H9 (cell line): ENCODE measurements around the gene HDAC7. TPM values are rescaled to one million over a fixed set of nuclear protein-coding genes. Genes with fewer than 3 reads are reported as not detected.

Experiments
- DNase-seq: peaks from one replicate; pipeline ENCODE4 v3.0.0-alpha.2; 2017
- H2AFZ ChIP-seq: one replicate; pipeline ENCODE4 v1.6.1; 2013; ENCODE audit warnings: mild to moderate bottlenecking, low read length, control low read depth, moderate library complexity
- H2AK5ac ChIP-seq: 2 replicates; pipeline ENCODE4 v1.6.1; 2013; ENCODE audit warnings: low read length, control low read depth, mixed read lengths; ENCODE audit not compliant: insufficient read length
- H2BK120ac ChIP-seq: one replicate; pipeline ENCODE4 v1.6.1; 2013; ENCODE audit warnings: low read depth, mild to moderate bottlenecking, low read length, control low read depth, inconsistent platforms; ENCODE audit not compliant: poor library complexity, severe bottlenecking
- H2BK12ac ChIP-seq: 2 replicates; pipeline ENCODE4 v1.6.1; 2013; ENCODE audit warnings: low read length, control low read depth, mixed read lengths, low read depth; ENCODE audit not compliant: insufficient read length
- H2BK15ac ChIP-seq: 2 replicates; pipeline ENCODE4 v1.6.1; 2013; ENCODE audit warnings: low read depth, low read length, control low read depth
- H2BK20ac ChIP-seq: one replicate; pipeline ENCODE4 v1.6.1; 2013; ENCODE audit warnings: low read depth, mild to moderate bottlenecking, low read length, control low read depth, inconsistent platforms; ENCODE audit not compliant: poor library complexity, severe bottlenecking
- H2BK5ac ChIP-seq: 2 replicates; pipeline ENCODE4 v1.6.1; 2013; ENCODE audit warnings: low read length, control low read depth, mixed read lengths; ENCODE audit not compliant: insufficient read length
- H3K14ac ChIP-seq: 2 replicates; pipeline ENCODE4 v1.6.1; 2013; ENCODE audit warnings: low read length, control low read depth; ENCODE audit not compliant: insufficient read depth
- H3K18ac ChIP-seq: 2 replicates; pipeline ENCODE4 v1.6.1; 2013; ENCODE audit warnings: low read depth, mild to moderate bottlenecking, mixed read lengths, low read length, control low read depth; ENCODE audit not compliant: insufficient read length
- H3K23ac ChIP-seq: 2 replicates; pipeline ENCODE4 v1.6.1; 2013; ENCODE audit warnings: low read length, control low read depth, mixed read lengths, low read depth; ENCODE audit not compliant: insufficient read length
- H3K23me2 ChIP-seq: 2 replicates; pipeline ENCODE4 v1.6.1; 2013; ENCODE audit warnings: low read depth, mild to moderate bottlenecking, mixed read lengths, low read length, control low read depth; ENCODE audit not compliant: insufficient read length, poor library complexity, severe bottlenecking
- H3K27ac ChIP-seq: 2 replicates; pipeline ENCODE4 v1.5.1; 2013; ENCODE audit warnings: low read length, control low read depth, mixed read lengths, low read depth; ENCODE audit not compliant: insufficient read length
- H3K27me3 ChIP-seq: 2 replicates; pipeline ENCODE4 v1.6.1; 2013; ENCODE audit warnings: low read length, control low read depth, inconsistent platforms; ENCODE audit not compliant: insufficient read depth
- H3K4ac ChIP-seq: 2 replicates; pipeline ENCODE4 v1.6.1; 2013; ENCODE audit warnings: low read depth, mild to moderate bottlenecking, control low read depth, inconsistent platforms, low read length, moderate library complexity
- H3K4me1 ChIP-seq: 2 replicates; pipeline ENCODE4 v1.6.1; 2013; ENCODE audit warnings: low read length, control low read depth, inconsistent platforms; ENCODE audit not compliant: insufficient read depth
- H3K4me2 ChIP-seq: 2 replicates; pipeline ENCODE4 v1.6.1; 2013; ENCODE audit warnings: low read length, control low read depth, mixed read lengths; ENCODE audit not compliant: insufficient read length, insufficient read depth
- H3K56ac ChIP-seq: 2 replicates; pipeline ENCODE4 v1.6.1; 2013; ENCODE audit warnings: low read depth, mild to moderate bottlenecking, mixed read lengths, low read length, control low read depth; ENCODE audit not compliant: insufficient read length
- H3K79me1 ChIP-seq: 2 replicates; pipeline ENCODE4 v1.6.1; 2013; ENCODE audit warnings: low read depth, mild to moderate bottlenecking, moderate library complexity, low read length, control low read depth, inconsistent platforms; ENCODE audit not compliant: insufficient read depth, poor library complexity, severe bottlenecking
- H3K79me2 ChIP-seq: 2 replicates; pipeline ENCODE4 v1.6.1; 2013; ENCODE audit warnings: low read length, control low read depth, inconsistent platforms; ENCODE audit not compliant: insufficient read depth
- H3K9ac ChIP-seq: 2 replicates; pipeline ENCODE4 v1.6.1; 2013; ENCODE audit warnings: low read length, control low read depth, mixed read lengths; ENCODE audit not compliant: insufficient read length; ENCODE audit errors: extremely low read depth
- H3K9me3 ChIP-seq: one replicate; pipeline ENCODE4 v1.6.1; 2013; ENCODE audit warnings: low read depth, low read length, inconsistent platforms; ENCODE audit not compliant: control insufficient read depth
- H3T11ph ChIP-seq: one replicate; pipeline ENCODE4 v1.6.1; 2013; ENCODE audit warnings: mild to moderate bottlenecking, low read length, control low read depth, inconsistent platforms
- H4K20me1 ChIP-seq: one replicate; pipeline ENCODE4 v1.6.1; 2013; ENCODE audit not compliant: control insufficient read depth, insufficient read length, insufficient read depth
- H4K5ac ChIP-seq: 2 replicates; pipeline ENCODE4 v1.6.1; 2013; ENCODE audit warnings: low read depth, mild to moderate bottlenecking, mixed read lengths, low read length, control low read depth; ENCODE audit not compliant: insufficient read length
- H4K8ac ChIP-seq: replicated peaks from 2 replicates; pipeline ENCODE4 v1.6.1; 2013; ENCODE audit warnings: low read length, control low read depth, mixed read lengths, low read depth; ENCODE audit not compliant: insufficient read length
- H4K91ac ChIP-seq: 2 replicates; pipeline ENCODE4 v1.6.1; 2013; ENCODE audit warnings: low read depth, mild to moderate bottlenecking, moderate library complexity, mixed read lengths, low read length, control low read depth; ENCODE audit not compliant: insufficient read length
- H3K27ac Mint-ChIP-seq, 3 experiments: 2 replicates in 2 of 3; 3 replicates in 1 of 3; pipeline ENCODE4 v1.8.0; 2020 to 2021; ENCODE audit warnings: mixed read lengths in 3 of 3, mild to moderate bottlenecking in 1 of 3, moderate library complexity in 1 of 3
- H3K27me3 Mint-ChIP-seq: 2 replicates; pipeline ENCODE4 v1.8.0; 2021; ENCODE audit warnings: low read depth, mild to moderate bottlenecking, moderate library complexity, mixed read lengths
- H3K36me3 Mint-ChIP-seq, 3 experiments: 2 replicates in 2 of 3; 3 replicates in 1 of 3; pipeline ENCODE4 v1.8.0; 2020 to 2021; ENCODE audit warnings: low read depth in 3 of 3, mixed read lengths in 3 of 3; ENCODE audit not compliant: insufficient read depth in 1 of 3
- H3K4me1 Mint-ChIP-seq, 2 experiments: 2 replicates each; pipeline ENCODE4 v1.8.0; 2020; ENCODE audit warnings: mixed read lengths in 2 of 2
- H3K4me3 Mint-ChIP-seq, 2 experiments: 2 replicates in 1 of 2; 3 replicates in 1 of 2; pipeline ENCODE4 v1.8.0; 2020 to 2021; ENCODE audit warnings: mild to moderate bottlenecking in 2 of 2, mixed read lengths in 2 of 2, moderate library complexity in 1 of 2
- H3K9me3 Mint-ChIP-seq, 2 experiments: 2 replicates in 1 of 2; 3 replicates in 1 of 2; pipeline ENCODE4 v1.8.0; 2020; ENCODE audit warnings: mild to moderate bottlenecking in 2 of 2, mixed read lengths in 2 of 2, moderate library complexity in 1 of 2
- CTCF ChIP-seq: fragments of 200-600 bp; sonication (generic); conservative IDR thresholded peaks from 3 replicates; pipeline ENCODE4 v1.8.0; 2021; ENCODE audit warnings: antibody characterized with exemption, mild to moderate bottlenecking
- WGBS: extraction: QIAGEN DNeasy Blood & Tissue Kit; methylation state at CpG from one replicate; pipeline ENCODE4 v1.1.7; 2013; ENCODE audit warnings: missing lambda C conversion rate, low lambda C conversion rate, mixed read lengths; ENCODE audit not compliant: insufficient read length; ENCODE audit errors: extremely low coverage; 5-methylcytosine and 5-hydroxymethylcytosine counted together
- total RNA-seq: library from RNA; stranded (reverse); gene quantifications from 2 replicates; pipeline ENCODE4 v1.2.1, GENCODE V29; 2021

HDAC7 gene
- total RNA-seq, 1 experiment from 2014 or later = 72.1 TPM

- no peak for DNase-seq
- H3K18ac ChIP-seq = no peak overlapping the region
- no CpG with 5 or more reads among the region's 6 CpGs for WGBS
- no peaks in the 10 kb centered on the region for H3K4me1 ChIP-seq
- H2AFZ ChIP-seq = no peak overlapping the region
- H3K4me1 Mint-ChIP-seq = no peaks in the 10 kb centered on the region
- H4K91ac ChIP-seq = no peak overlapping the region
- no peak overlapping the region; a peak in 1 of 7 replicates for H3K27ac Mint-ChIP-seq
- no peaks in the 10 kb centered on the region for H3K36me3 Mint-ChIP-seq
- no peak overlapping the region for H2AK5ac ChIP-seq
- H2BK15ac ChIP-seq = no peak overlapping the region
- no peaks in the 10 kb centered on the region for H3K27me3 ChIP-seq
- H2BK20ac ChIP-seq = no peak overlapping the region
- H4K20me1 ChIP-seq = no peaks in the 10 kb centered on the region
- no peak overlapping the region for H2BK5ac ChIP-seq
- no peak overlapping the region for H2BK12ac ChIP-seq
- no peak overlapping the region for H3T11ph ChIP-seq
- no peak overlapping the region for H3K4me3 Mint-ChIP-seq
- H2BK120ac ChIP-seq = no peak overlapping the region
- H3K9ac ChIP-seq = no peak overlapping the region
- no peak overlapping the region for H4K5ac ChIP-seq
- no peak overlapping the region for H3K27ac ChIP-seq
- H3K23me2 ChIP-seq = no peaks in the 10 kb centered on the region
- no peaks in the 10 kb centered on the region; a peak in 1 of 5 replicates for H3K9me3 Mint-ChIP-seq
- H4K8ac ChIP-seq = no peak overlapping the region
- no peak overlapping the region for H3K56ac ChIP-seq
- no peak overlapping the region; the same call in 1 of the 2 replicates for H3K14ac ChIP-seq
- H3K4ac ChIP-seq = no peak overlapping the region
- H3K9me3 ChIP-seq = no peaks in the 10 kb centered on the region
- no peaks in the 10 kb centered on the region for H3K79me2 ChIP-seq
- no peaks in the 10 kb centered on the region for H3K79me1 ChIP-seq
- TF ChIP-seq CTCF = no peak
- no peak overlapping the region for H3K23ac ChIP-seq
- H3K4me2 ChIP-seq = no peak overlapping the region
- H3K27me3 Mint-ChIP-seq = peaks cover 5% of the 10 kb centered on the region
Observed at GRCh38 chr12:47863985-47864384, 44.3 kb upstream of the HDAC7 start.
